B cell (primary cell): Measurements from ENCODE around the gene SPATA17. TPM values are rescaled to one million over a fixed set of nuclear protein-coding genes. Genes with fewer than 3 reads are reported as not detected.

Experiments
- ATAC-seq: fragments of 200-7000 bp; cut with Tn5 transposase; one replicate; pipeline ENCODE4 v1.10.0; 2021; ENCODE audit warnings: low read depth, mild to moderate bottlenecking, moderate number of reproducible peaks, moderate library complexity
- CTCF ChIA-PET: fragments of 350-600 bp; sonication (Branson Sonifier 250); formaldehyde crosslinking; loops from one replicate; lab custom pipeline; 2021; ENCODE audit warnings: antibody characterized with exemption, inconsistent platforms; lab: Charles Lee
- POLR2A ChIA-PET: fragments of 350-600 bp; sonication (Branson Sonifier 250); formaldehyde crosslinking; loops from one replicate; lab custom pipeline; 2021; ENCODE audit warnings: antibody characterized with exemption; lab: Charles Lee
- DNase-seq: peaks from one replicate; pipeline ENCODE4 v3.0.0; 2013
- H2AFZ ChIP-seq: 2 replicates; pipeline ENCODE4 v1.6.1; 2012; ENCODE audit warnings: mild to moderate bottlenecking, low read depth, low read length; ENCODE audit not compliant: insufficient read depth, poor library complexity, severe bottlenecking
- H3K27ac ChIP-seq, 2 donors: 1 replicate in 1 of 2; 2 replicates in 1 of 2; pipeline ENCODE4 v1.5.1; 2012 to 2013; ENCODE audit warnings: low read length in 2 of 2, mild to moderate bottlenecking in 2 of 2, moderate library complexity in 1 of 2
- H3K27me3 ChIP-seq, 4 experiments: fragments of 200-600 bp in 1 of 4; sonication (generic) in 1 of 4; replicated peaks in 1 of 4; 1 replicate in 2 of 4; 2 replicates in 2 of 4; pipeline versions ENCODE4 v1.6.1 to v1.7.0; 2013 to 2016; ENCODE audit warnings: low read length in 3 of 4, mild to moderate bottlenecking in 2 of 4, mixed read lengths in 1 of 4, moderate library complexity in 1 of 4; ENCODE audit not compliant: insufficient read depth in 4 of 4, control insufficient read depth in 3 of 4; ENCODE audit errors: control extremely low read depth in 1 of 4
- H3K36me3 ChIP-seq, 2 experiments: replicated peaks in 1 of 2; 1 replicate in 1 of 2; 2 replicates in 1 of 2; pipeline versions ENCODE4 v1.6.1 to v1.7.1; 2013; ENCODE audit warnings: low read length in 1 of 2; ENCODE audit not compliant: insufficient read depth in 2 of 2, control insufficient read depth in 1 of 2; ENCODE audit errors: control extremely low read depth in 1 of 2, extremely low read depth in 1 of 2
- H3K4me1 ChIP-seq, 2 donors: fragments of 200-600 bp in 1 of 2; sonication (generic) in 1 of 2; 1 replicate in 1 of 2; 2 replicates in 1 of 2; pipeline versions ENCODE4 v1.5.1 to v1.6.1; 2013 to 2017; ENCODE audit warnings: low read length in 2 of 2; ENCODE audit not compliant: control insufficient read depth in 2 of 2, insufficient read depth in 2 of 2
- H3K4me2 ChIP-seq: replicated peaks from 2 replicates; pipeline ENCODE3; 2012; ENCODE audit warnings: mild to moderate bottlenecking, low read depth, low read length; ENCODE audit not compliant: poor library complexity, severe bottlenecking
- H3K4me3 ChIP-seq, 5 experiments: fragments of 200-600 bp in 1 of 5; sonication (generic) in 1 of 5; 1 replicate in 3 of 5; 2 replicates in 2 of 5; pipeline versions ENCODE4 v1.5.1 to v1.7.0; 2011 to 2016; ENCODE audit warnings: low read length in 4 of 5, mild to moderate bottlenecking in 4 of 5, low read depth in 2 of 5, control low read depth in 1 of 5, moderate library complexity in 1 of 5; ENCODE audit not compliant: insufficient read depth in 1 of 5; ENCODE audit errors: control extremely low read depth in 1 of 5, extremely low read depth in 1 of 5
- H3K79me2 ChIP-seq: fragments of 200-600 bp; sonication (generic); one replicate; pipeline ENCODE4 v1.6.0; 2016; ENCODE audit warnings: low read length; ENCODE audit not compliant: control insufficient read depth, insufficient read depth
- H3K9ac ChIP-seq: fragments of 200-600 bp; sonication (generic); 2 replicates; pipeline ENCODE4 v1.6.1; 2017; ENCODE audit warnings: mild to moderate bottlenecking, low read length, moderate library complexity
- H3K9me3 ChIP-seq, 3 donors: one replicate each; pipeline versions ENCODE4 v1.6.1 to v1.7.1; 2013; ENCODE audit warnings: low read length in 2 of 3; ENCODE audit not compliant: control insufficient read depth in 2 of 3, insufficient read depth in 1 of 3; ENCODE audit errors: control extremely low read depth in 1 of 3
- H4K20me1 ChIP-seq: 2 replicates; pipeline ENCODE4 v1.6.0; 2012; ENCODE audit warnings: mild to moderate bottlenecking, low read length; ENCODE audit not compliant: insufficient read depth, control insufficient read depth, poor library complexity, severe bottlenecking
- H3K27ac Mint-ChIP-seq: one replicate; pipeline ENCODE4 v1.8.0; 2021; ENCODE audit warnings: mixed read lengths
- H3K27me3 Mint-ChIP-seq: one replicate; pipeline ENCODE4 v1.8.0; 2021; ENCODE audit warnings: mixed read lengths
- H3K4me1 Mint-ChIP-seq: one replicate; pipeline ENCODE4 v1.8.0; 2021; ENCODE audit warnings: mixed read lengths
- H3K4me3 Mint-ChIP-seq: one replicate; pipeline ENCODE4 v1.8.0; 2021; ENCODE audit warnings: mixed read lengths
- H3K9me3 Mint-ChIP-seq: one replicate; pipeline ENCODE4 v1.8.0; 2022; ENCODE audit warnings: mixed read lengths; ENCODE audit not compliant: insufficient read depth
- EZH2 ChIP-seq: IDR thresholded peaks from 2 replicates; pipeline ENCODE4 v1.6.1; 2012; ENCODE audit warnings: borderline replicate concordance, low read depth, mild to moderate bottlenecking, moderate library complexity, low read length; ENCODE audit not compliant: insufficient read depth, poor library complexity, severe bottlenecking
- WGBS: methylation state at CpG from one replicate; pipeline ENCODE4 v1.1.5; 2013; ENCODE audit warnings: missing lambda C conversion rate; ENCODE audit not compliant: insufficient coverage; 5-methylcytosine and 5-hydroxymethylcytosine counted together
- intact Hi-C: fragments of 100-400 bp; cut with micrococcal nuclease; formaldehyde crosslinking; loops from one replicate; pipeline ENCODE4 v1.10.0; 2022
- polyA plus RNA-seq: library from polyadenylated mRNA; depleted of rRNA; stranded (reverse); fragments of >200 nt; gene quantifications from 2 replicates; pipeline ENCODE4 v1.2.3, GENCODE V29; 2012
- total RNA-seq, 2 donors: library from RNA; stranded (reverse); fragments of 120-200 nt in 1 of 2; gene quantifications; 1 replicate in 1 of 2; 2 replicates in 1 of 2; pipeline versions ENCODE4 v1.2.3 to v1.2.4, GENCODE V29; 2013 to 2022
- TF ChIP-seq, protein P1 (sequence below): fragments of 200-600 bp; IDR thresholded peaks from one replicate; pipeline ENCODE4 v1.8.0; 2022; ENCODE audit warnings: antibody characterized with exemption, mild to moderate bottlenecking

Gene SPATA17
- total and polyA plus RNA-seq, 2 donors (not counting 1 experiment from before 2014, with no cell fraction given), result not detected

DNA sequence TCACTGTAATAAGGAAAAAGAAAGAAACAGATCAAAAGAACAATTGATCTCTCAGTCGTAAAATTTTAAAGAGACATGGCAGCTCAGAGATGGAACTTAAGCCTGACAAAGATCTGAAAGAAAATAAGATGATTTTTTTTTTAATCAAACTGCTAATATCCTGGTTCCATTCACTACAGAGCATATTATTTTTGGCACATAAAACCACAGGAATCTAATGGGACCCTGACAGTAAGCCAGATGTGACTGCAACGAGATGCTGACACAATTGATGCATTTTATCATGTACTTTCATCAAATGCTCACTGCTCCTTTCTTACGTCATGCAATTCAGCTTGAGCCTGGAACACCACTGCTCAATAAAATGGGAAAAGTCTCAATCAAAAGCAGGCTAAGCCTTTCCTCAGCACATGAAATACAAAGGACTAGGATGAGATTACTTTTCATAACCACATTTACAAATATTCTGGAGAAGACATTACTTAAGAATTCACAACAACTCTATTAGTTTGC, 16.9 kb upstream of the SPATA17 start:
- no peaks in the 10 kb centered on the region for H3K27me3 Mint-ChIP-seq
- DNase-seq (no peak), ATAC-seq (no peak)
- Histone ChIP-seq H3K4me3 (no peak overlapping the region), H3K79me2 (no peaks in the 10 kb centered on the region), H3K4me2 (no peak overlapping the region), H3K27ac (no peak overlapping the region), H3K27me3 (no peaks in the 10 kb centered on the region), H3K4me1 (no peaks in the 10 kb centered on the region), H4K20me1 (no peaks in the 10 kb centered on the region), H3K9me3 (no peaks in the 10 kb centered on the region), H3K9ac (no peak overlapping the region), H3K36me3 (peaks cover 9 to 11% of the 10 kb centered on the region in 2 experiments), H2AFZ (no peak overlapping the region)
- no peak overlapping the region for H3K27ac Mint-ChIP-seq
- TF ChIP-seq, protein P1, sequence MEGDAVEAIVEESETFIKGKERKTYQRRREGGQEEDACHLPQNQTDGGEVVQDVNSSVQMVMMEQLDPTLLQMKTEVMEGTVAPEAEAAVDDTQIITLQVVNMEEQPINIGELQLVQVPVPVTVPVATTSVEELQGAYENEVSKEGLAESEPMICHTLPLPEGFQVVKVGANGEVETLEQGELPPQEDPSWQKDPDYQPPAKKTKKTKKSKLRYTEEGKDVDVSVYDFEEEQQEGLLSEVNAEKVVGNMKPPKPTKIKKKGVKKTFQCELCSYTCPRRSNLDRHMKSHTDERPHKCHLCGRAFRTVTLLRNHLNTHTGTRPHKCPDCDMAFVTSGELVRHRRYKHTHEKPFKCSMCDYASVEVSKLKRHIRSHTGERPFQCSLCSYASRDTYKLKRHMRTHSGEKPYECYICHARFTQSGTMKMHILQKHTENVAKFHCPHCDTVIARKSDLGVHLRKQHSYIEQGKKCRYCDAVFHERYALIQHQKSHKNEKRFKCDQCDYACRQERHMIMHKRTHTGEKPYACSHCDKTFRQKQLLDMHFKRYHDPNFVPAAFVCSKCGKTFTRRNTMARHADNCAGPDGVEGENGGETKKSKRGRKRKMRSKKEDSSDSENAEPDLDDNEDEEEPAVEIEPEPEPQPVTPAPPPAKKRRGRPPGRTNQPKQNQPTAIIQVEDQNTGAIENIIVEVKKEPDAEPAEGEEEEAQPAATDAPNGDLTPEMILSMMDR, result no peak
- TF ChIP-seq EZH2, result no peak
- no peaks in the 10 kb centered on the region for H3K4me1 Mint-ChIP-seq
- WGBS, result 77% methylated on average over 2 of the region's 3 CpGs
- H3K9me3 Mint-ChIP-seq, result no peaks in the 10 kb centered on the region
- no peak overlapping the region for H3K4me3 Mint-ChIP-seq
- ChIA-PET CTCF (no interaction called here), POLR2A (no interaction called here)
- intact Hi-C loops, result no loop called here

GRCh38 chr1:217617126-217617525, 14.0 kb upstream of the SPATA17 start:
- intact Hi-C loops, result no loop called here
- POLR2A ChIA-PET, result no interaction called here
- CTCF ChIA-PET, result no interaction called here

More at GRCh38 chr1:217617126-217617525, 14.0 kb upstream of the SPATA17 start:
- WGBS, result 100% methylated on average over 1 of the region's 1 CpG
- Histone ChIP-seq H3K36me3 (peaks cover 4% of the 10 kb centered on the region in 2 experiments), H3K9ac (no peak overlapping the region), H3K79me2 (peaks cover 4% of the 10 kb centered on the region), H2AFZ (no peak overlapping the region), H3K4me2 (no peak overlapping the region), H3K27ac (no peak overlapping the region), H3K27me3 (no peaks in the 10 kb centered on the region), H3K9me3 (no peaks in the 10 kb centered on the region), H4K20me1 (no peaks in the 10 kb centered on the region), H3K4me3 (no peak overlapping the region), H3K4me1 (no peaks in the 10 kb centered on the region)
- H3K27me3 Mint-ChIP-seq, result no peaks in the 10 kb centered on the region
- TF ChIP-seq, protein P1, result no peak
- TF ChIP-seq EZH2, result no peak
- no peak for ATAC-seq
- H3K27ac Mint-ChIP-seq, result no peak overlapping the region
- no peak for DNase-seq
- peaks cover 5% of the 10 kb centered on the region for H3K4me1 Mint-ChIP-seq
- H3K9me3 Mint-ChIP-seq, result no peaks in the 10 kb centered on the region
- H3K4me3 Mint-ChIP-seq, result no peak overlapping the region
